ENCODE data around the gene LRRC75A. TPM values are rescaled to one million over a fixed set of nuclear protein-coding genes. Genes with fewer than 3 reads are reported as not detected.

The LRRC75A gene
- total and polyA plus RNA-seq, 2 of the 13 experiments (the other 11 are each of a cell fraction or from before 2014, with no cell fraction given), result 0.03 TPM; not detected in 1

GRCh38 chr17:16468428-16468992, 23.5 kb downstream of the LRRC75A start (continued):
- TF ChIP-seq HNF4A (CRISPR knock-in tag; IDR thresholded peaks at IDR 0.05), result peak; percentile 39; the same call in 1 of the 2 replicates
- no peak for TF ChIP-seq MEF2D (CRISPR knock-in tag; IDR thresholded peaks at IDR 0.05)
- no peak for TF ChIP-seq THAP7 (CRISPR knock-in tag; IDR thresholded peaks at IDR 0.05)
- TF ChIP-seq TBL1XR1 (IDR thresholded peaks at IDR 0.05; ENCODE audit: borderline replicate concordance, low read length, partially characterized antibody), result no peak
- no peak for TF ChIP-seq ZSCAN22 (CRISPR knock-in tag; IDR thresholded peaks at IDR 0.05)
- no peak for TF ChIP-seq KAT8 (CRISPR knock-in tag; IDR thresholded peaks at IDR 0.05)
- TF ChIP-seq NR2F6 (IDR thresholded peaks at IDR 0.05), result 0 out of 2 replicates have a peak, but pooled peaks have one; percentile 16
- TF ChIP-seq NR2F6 (CRISPR knock-in tag; IDR thresholded peaks at IDR 0.05), result no peak
- no peak for TF ChIP-seq ARID2 (CRISPR knock-in tag; IDR thresholded peaks at IDR 0.05; ENCODE audit: borderline replicate concordance)
- no peak for TF ChIP-seq NR1H2 (CRISPR knock-in tag; IDR thresholded peaks at IDR 0.05; ENCODE audit: borderline replicate concordance, low read depth)
- TF ChIP-seq EP300 (IDR thresholded peaks at IDR 0.05; ENCODE audit: low read depth in 2 of 2, low read length in 2 of 2), result peak in 1 of 2 experiments; percentile 55; a peak in 1 of 4 replicates
- no peak for TF ChIP-seq EP300 (CRISPR knock-in tag; IDR thresholded peaks at IDR 0.05; ENCODE audit: borderline replicate concordance)
- TF ChIP-seq AGO1 (IDR thresholded peaks at IDR 0.05; ENCODE audit: low read depth, low read length, poor library complexity, severe bottlenecking), result no peak
- TF ChIP-seq ZNF564 (CRISPR knock-in tag; IDR thresholded peaks at IDR 0.05), result no peak
- peak; percentile 24 for TF ChIP-seq ZNF687 (CRISPR knock-in tag; IDR thresholded peaks at IDR 0.05)
- no peak for TF ChIP-seq ZNF318 (CRISPR knock-in tag; IDR thresholded peaks at IDR 0.05)
- TF ChIP-seq ZFP62 (CRISPR knock-in tag; IDR thresholded peaks at IDR 0.05), result no peak
- no peak for TF ChIP-seq FIP1L1 (IDR thresholded peaks at IDR 0.05; ENCODE audit: borderline replicate concordance, insufficient read depth, low read depth, low read length)
